ENCODE results near the gene LARP4B.

Gene LARP4B

DNA sequence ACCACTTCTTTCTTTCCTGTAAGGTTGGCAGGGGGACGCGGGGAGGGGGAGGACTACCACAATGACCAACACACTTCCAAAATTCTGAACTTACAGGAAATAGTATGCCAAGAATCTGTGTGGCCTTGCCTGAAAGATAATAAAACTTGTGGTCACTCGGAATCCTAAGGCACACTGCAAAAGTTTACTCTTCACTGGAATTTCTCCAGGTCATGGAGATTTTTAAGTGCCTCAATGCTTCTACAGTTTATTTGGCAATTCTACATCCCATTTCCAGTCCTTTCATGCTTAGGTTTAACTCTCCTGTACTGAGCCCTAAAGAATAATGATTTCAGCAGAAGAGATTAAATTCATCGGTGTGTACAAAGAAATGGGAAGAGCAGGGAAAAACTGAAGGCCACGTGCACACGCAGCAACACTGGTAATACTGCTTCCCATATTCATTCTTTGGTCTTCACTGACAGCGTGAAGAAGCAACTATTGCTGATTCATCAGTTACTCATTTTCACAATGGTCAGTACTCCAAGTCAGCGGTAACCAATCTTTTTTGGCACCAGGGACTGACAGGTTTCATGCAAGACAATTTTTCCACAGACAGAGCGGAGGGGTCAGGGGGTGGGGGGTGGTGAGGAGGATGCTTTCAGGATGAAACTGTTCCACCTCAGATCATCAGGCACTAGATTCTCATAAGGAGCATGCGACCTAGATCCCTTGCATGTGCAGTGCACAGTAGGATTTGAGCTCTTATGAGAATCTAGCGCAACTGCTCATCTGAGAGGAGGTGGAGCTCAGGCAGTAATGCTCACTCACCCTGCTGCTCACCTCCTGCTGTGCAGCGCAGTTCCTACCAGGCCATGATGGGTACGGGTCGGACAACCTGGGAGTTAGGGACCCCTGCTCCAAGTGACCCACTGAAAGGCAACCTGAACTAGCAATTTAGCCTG, 9.8 kb downstream of the LARP4B start:
- DNase-seq, result no peak

GRCh38 chr10:920450-920849, 11.1 kb downstream of the LARP4B start:
- no peak for DNase-seq

- no peak for DNase-seq
Observed at GRCh38 chr10:919481-919880, 12.0 kb downstream of the LARP4B start.

DNA sequence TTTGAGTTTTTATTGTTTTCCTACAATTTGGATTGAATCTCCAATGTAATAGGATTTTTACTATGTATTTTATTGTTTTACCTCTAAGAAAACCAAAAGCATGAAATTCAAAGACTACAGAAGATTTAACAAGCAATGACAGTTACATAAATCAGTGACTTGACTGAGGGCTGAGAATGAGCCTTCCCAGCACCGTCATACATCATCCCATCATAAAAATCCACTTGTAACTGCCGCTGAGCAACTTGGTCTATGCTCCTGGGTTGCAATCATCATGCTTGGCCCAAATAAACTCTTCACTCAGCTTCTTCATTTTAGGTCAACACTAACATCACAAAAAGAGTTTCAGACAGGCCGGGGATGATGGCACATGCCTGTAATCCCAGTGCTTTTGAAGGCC, 13.5 kb downstream of the LARP4B start:
- DNase-seq, result no peak

DNA sequence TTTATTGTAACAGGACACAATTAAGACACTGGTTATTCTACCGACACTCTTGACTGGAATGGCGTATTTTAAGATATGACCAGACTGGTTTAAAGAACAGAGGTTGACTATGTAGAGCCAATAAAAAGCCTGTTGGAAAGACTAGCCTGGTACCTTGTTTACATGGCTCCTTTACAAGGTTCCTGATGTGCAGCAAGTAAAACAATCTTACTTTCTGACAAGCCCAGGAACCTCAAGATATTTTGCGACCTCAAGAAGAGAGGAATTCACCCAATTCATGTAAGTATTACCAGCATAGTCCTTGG, 14.1 kb downstream of the LARP4B start:
- DNase-seq, result no peak

- no peak for DNase-seq
Observed at GRCh38 chr10:916716-917415, 14.6 kb downstream of the LARP4B start.

DNA sequence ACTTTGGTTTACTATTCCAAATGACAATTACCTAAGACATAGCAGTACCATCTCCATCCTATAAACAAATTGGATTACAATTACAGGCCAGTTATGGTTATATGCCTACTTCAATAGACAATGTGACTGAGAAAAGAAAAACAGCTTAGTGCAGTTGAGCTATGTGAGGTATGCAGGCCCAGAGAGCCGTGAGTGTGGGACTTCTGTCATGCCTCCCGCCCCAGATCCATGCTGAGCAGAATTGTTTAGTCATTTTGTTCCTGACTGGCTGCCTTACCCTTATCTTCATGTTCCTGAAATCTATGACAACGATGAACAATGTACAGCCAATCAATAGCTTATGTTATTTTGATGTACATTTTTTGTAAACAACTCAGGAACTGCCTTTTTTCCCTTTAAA, 21.7 kb downstream of the LARP4B start:
- DNase-seq, result no peak

DNA sequence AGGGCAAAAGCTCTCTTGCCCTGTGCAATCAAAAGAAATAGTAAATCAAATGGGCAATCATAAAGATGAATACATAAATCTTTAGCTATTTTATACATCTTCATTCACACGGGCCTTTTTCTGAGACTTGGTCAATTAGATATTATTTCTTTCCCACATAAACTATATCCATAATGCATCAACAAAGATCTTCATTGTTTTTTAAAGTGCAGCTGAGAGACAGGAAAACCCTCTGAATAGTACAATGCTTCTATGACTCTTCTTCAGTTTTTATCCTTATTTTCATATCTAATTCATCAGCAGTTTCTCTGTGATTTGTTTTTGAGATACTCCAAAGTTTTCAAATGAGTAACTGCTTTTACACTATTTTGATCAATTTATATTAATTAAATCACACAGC, 25.5 kb downstream of the LARP4B start:
- DNase-seq, result no peak

- no peak for DNase-seq
Observed at GRCh38 chr10:905503-905902, 26.0 kb downstream of the LARP4B start.

DNA sequence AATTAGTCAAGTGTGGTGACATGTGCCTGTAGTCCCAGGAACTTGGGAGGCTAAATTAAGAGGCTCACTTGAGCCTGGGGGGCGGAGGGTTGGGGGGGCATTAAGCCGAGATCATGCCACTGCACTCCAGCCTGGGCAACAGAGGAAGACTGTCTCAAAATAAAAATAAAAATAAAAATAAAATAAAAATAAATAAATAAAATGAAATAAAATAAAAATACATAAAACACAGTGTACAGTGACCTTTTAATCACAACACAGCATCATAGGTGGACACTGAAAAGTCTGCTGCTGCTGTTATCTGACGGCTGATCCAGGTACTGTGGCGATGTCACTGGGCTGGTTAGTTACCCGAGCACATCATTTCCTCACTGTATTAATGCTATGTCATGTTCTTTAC, 27.1 kb downstream of the LARP4B start:
- no peak for DNase-seq

- no peak for DNase-seq
Observed at GRCh38 chr10:898141-898540, 33.4 kb downstream of the LARP4B start.

- no peak for DNase-seq
Observed at GRCh38 chr10:896982-897381, 34.5 kb downstream of the LARP4B start.

DNA sequence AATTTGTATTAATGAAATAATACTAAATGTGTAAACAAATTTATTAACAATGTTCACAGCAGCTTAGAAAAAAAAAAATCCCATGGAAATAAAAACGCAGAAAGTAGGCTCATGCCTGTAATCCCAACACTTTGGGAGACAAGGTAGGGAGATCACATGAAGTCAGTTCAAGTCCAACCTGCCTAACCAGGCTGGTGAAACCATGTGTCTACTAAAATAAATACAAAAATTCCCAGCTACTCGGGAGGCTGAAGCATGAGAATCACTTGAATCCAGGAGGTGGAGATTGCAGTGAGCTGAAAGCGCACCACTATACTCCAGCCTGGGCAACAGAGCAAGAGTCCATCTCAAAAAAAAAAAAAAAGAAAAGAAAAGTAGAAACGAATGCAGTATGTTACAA, 36.2 kb downstream of the LARP4B start:
- no peak for DNase-seq

- no peak for DNase-seq
Observed at GRCh38 chr10:878895-879294, 52.6 kb downstream of the LARP4B start.

GRCh38 chr10:878333-878759, 53.2 kb downstream of the LARP4B start:
- DNase-seq, result no peak

DNA sequence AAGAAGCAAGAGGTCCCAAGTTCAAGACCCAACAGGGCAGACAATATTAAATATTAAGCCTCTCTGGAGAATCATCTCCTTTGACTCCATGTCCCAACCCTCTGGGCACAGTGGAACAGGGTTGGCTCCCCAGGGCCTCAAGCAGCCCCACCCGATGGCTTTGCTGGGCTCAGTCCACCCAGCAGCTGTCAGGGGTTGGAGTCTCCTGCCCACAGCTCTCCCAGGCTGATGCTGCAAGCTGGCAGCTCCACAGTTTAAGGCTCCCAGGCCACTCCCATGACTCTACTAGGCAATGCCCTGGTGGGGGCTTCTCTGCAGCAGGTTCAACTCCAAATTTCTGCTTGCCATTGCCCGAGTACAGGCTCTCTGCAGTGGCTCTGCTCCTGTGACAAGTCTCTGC, 55.1 kb downstream of the LARP4B start:
- no peak for DNase-seq

DNA sequence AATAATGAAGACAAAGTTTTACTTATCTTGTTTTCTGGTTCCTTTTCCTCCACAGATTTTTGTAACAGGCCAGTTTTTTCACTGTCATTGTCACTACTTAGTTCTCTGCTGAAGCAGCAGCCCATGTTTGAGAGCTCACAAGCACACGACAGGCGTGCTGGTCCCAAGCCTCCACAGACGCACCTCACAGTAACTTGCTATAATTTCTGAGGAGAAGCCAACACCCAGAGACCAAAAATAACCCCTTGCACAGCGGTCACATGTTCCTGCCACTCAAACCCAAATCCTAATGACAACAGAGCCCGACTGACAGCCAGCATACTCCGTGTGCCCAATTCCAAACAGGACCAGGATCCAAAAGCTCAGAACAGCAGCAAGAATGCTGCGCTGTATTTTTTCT, 58.5 kb downstream of the LARP4B start:
- DNase-seq, result no peak

DNA sequence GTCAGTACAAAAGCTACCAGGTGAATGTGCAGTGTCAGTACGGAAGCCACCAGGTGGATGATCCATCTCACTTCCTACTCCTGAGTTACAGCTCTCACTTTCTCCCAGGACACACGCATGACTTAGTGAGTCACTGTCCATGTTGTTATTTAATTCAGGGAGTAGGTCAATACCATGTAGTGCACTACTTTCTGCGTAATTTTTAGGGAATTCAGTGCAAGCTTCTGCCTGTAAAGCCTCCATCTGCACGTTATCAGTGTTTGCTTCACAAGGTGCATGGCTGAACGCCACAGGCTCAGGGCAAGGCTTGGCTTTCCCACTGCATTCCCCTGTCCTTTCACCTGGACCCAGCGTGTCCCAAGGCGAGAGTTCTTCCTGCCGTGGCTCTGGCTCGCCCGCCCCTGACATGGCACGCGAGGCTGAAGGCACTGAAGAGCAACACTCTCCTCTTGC, 59.5 kb downstream of the LARP4B start:
- DNase-seq, result no peak

- no peak for DNase-seq
Observed at GRCh38 chr10:870564-871166, 60.8 kb downstream of the LARP4B start.

- DNase-seq, result no peak
Observed at GRCh38 chr10:869171-869570, 62.3 kb downstream of the LARP4B start.

DNA sequence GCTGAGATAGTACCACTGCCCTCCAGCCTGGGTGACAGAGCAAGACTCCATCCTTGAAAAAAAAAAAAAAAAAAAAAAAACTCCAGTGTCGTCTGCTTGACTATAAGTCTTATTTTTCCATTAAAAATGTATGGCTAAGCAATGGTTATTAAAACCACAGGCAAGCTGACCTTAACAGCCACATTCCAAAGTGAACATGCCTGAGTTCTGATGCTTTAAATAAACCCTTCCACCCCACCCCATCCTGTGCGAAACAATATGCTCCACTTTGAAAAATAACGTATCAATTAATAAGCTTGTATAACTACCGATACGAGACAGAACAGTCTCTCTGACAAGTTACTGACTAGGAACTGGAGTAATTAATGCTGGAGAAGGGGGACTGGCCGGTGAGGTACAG, 63.7 kb downstream of the LARP4B start:
- DNase-seq, result no peak

GRCh38 chr10:866577-866941, 64.9 kb downstream of the LARP4B start:
- DNase-seq, result no peak

GRCh38 chr10:865924-866576, 65.5 kb downstream of the LARP4B start:
- no peak for DNase-seq

- no peak for DNase-seq
Observed at GRCh38 chr10:865257-865656, 66.2 kb downstream of the LARP4B start.
